Measurements from ENCODE around the gene SPOCK3. TPM values are rescaled to one million over a fixed set of nuclear protein-coding genes. Genes with fewer than 3 reads are reported as not detected.

Gene SPOCK3
- total RNA-seq, 2 donors from 2014 or later, result 18.1 to 22.8 TPM

GRCh38 chr4:167230744-167231143 lies 3.5 kb downstream of the SPOCK3 start:
- H3K27me3 ChIP-seq (replicated peaks; ENCODE audit: insufficient read depth), result no peaks in the 10 kb centered on the region
- no peak overlapping the region for H3K4me3 ChIP-seq
- H3K9me3 ChIP-seq, result no peaks in the 10 kb centered on the region
- TF ChIP-seq POLR2A (IDR thresholded peaks at IDR 0.05) (no peak), CTCF (IDR thresholded peaks at IDR 0.05) (no peak), POLR2AphosphoS5 (IDR thresholded peaks at IDR 0.05) (no peak)
- DNase-seq (ENCODE audit: low spot score), result no peak
- H3K27ac ChIP-seq, result peak overlapping the region in 1 of 2 donors; percentile 6
- intact Hi-C loops (cut with DNase I), result no loop called here
- H3K4me1 ChIP-seq (replicated peaks), result no peaks in the 10 kb centered on the region
- 51% methylated on average over 5 of the region's 5 CpGs for WGBS
- no peaks in the 10 kb centered on the region for H3K36me3 ChIP-seq

- 73% methylated on average over 2 of the region's 2 CpGs for WGBS
- H3K4me3 ChIP-seq, result no peak overlapping the region
Measured at GRCh38 chr4:167222099-167222498, 12.2 kb downstream of the SPOCK3 start.

GRCh38 chr4:167221084-167221483 lies 13.2 kb downstream of the SPOCK3 start:
- TF ChIP-seq POLR2A (IDR thresholded peaks at IDR 0.05) (no peak), CTCF (IDR thresholded peaks at IDR 0.05) (no peak), POLR2AphosphoS5 (IDR thresholded peaks at IDR 0.05) (no peak)
- WGBS, result 99% methylated on average over 4 of the region's 4 CpGs
- intact Hi-C loops (cut with DNase I), result no loop called here

More at GRCh38 chr4:167222099-167222498, 12.2 kb downstream of the SPOCK3 start:
- no peaks in the 10 kb centered on the region for H3K9me3 ChIP-seq
- H3K27ac ChIP-seq, result no peak overlapping the region
- H3K36me3 ChIP-seq, result no peaks in the 10 kb centered on the region
- DNase-seq (ENCODE audit: low spot score), result no peak
- intact Hi-C loops (cut with DNase I), result no loop called here
- no peak for TF ChIP-seq CTCF (IDR thresholded peaks at IDR 0.05)
- no peak for TF ChIP-seq POLR2AphosphoS5 (IDR thresholded peaks at IDR 0.05)
- no peak for TF ChIP-seq POLR2A (IDR thresholded peaks at IDR 0.05)
- H3K27me3 ChIP-seq (replicated peaks; ENCODE audit: insufficient read depth), result no peaks in the 10 kb centered on the region
- peaks cover 4% of the 10 kb centered on the region for H3K4me1 ChIP-seq (replicated peaks)

GRCh38 chr4:167218022-167218608 lies 16.2 kb downstream of the SPOCK3 start:
- DNase-seq (ENCODE audit: low spot score), result peak; percentile 39
- peaks cover 4% of the 10 kb centered on the region for H3K4me1 ChIP-seq (replicated peaks)
- no peak for TF ChIP-seq POLR2A (IDR thresholded peaks at IDR 0.05)
- TF ChIP-seq POLR2AphosphoS5 (IDR thresholded peaks at IDR 0.05), result peak; percentile 75
- TF ChIP-seq CTCF (IDR thresholded peaks at IDR 0.05), result no peak
- 32% methylated on average over 3 of the region's 3 CpGs for WGBS
- H3K27me3 ChIP-seq (replicated peaks; ENCODE audit: insufficient read depth), result no peaks in the 10 kb centered on the region
- no peaks in the 10 kb centered on the region for H3K36me3 ChIP-seq
- no peaks in the 10 kb centered on the region for H3K9me3 ChIP-seq
- H3K4me3 ChIP-seq, result no peak overlapping the region
- no peak overlapping the region for H3K27ac ChIP-seq
- intact Hi-C loops (cut with DNase I), result no loop called here

More at GRCh38 chr4:167221084-167221483, 13.2 kb downstream of the SPOCK3 start:
- no peak for DNase-seq (ENCODE audit: low spot score)
- H3K36me3 ChIP-seq, result no peaks in the 10 kb centered on the region
- peaks cover 4% of the 10 kb centered on the region for H3K4me1 ChIP-seq (replicated peaks)
- H3K27ac ChIP-seq, result no peak overlapping the region
- H3K27me3 ChIP-seq (replicated peaks; ENCODE audit: insufficient read depth), result no peaks in the 10 kb centered on the region
- H3K9me3 ChIP-seq, result no peaks in the 10 kb centered on the region
- H3K4me3 ChIP-seq, result no peak overlapping the region

GRCh38 chr4:167216783-167217182 lies 17.5 kb downstream of the SPOCK3 start:
- H3K36me3 ChIP-seq, result no peaks in the 10 kb centered on the region
- H3K27ac ChIP-seq, result no peak overlapping the region
- H3K4me1 ChIP-seq (replicated peaks), result peaks cover 4% of the 10 kb centered on the region
- 39% methylated on average over 2 of the region's 2 CpGs for WGBS
- H3K27me3 ChIP-seq (replicated peaks; ENCODE audit: insufficient read depth), result no peaks in the 10 kb centered on the region
- no peak for DNase-seq (ENCODE audit: low spot score)
- intact Hi-C loops (cut with DNase I), result no loop called here
- H3K9me3 ChIP-seq, result no peaks in the 10 kb centered on the region
- TF ChIP-seq CTCF (IDR thresholded peaks at IDR 0.05), result no peak
- TF ChIP-seq POLR2AphosphoS5 (IDR thresholded peaks at IDR 0.05), result peak; percentile 15
- no peak overlapping the region for H3K4me3 ChIP-seq

Measured in prostate gland (tissue), 2 donors.